HG03558 (cell line): Measurements from ENCODE around the gene MVD.

Experiments used
- ATAC-seq: cut with Tn5 transposase; IDR thresholded peaks from one replicate; pipeline ENCODE4 v1.9.1; 2021; ENCODE audit warnings: moderate number of reproducible peaks; ENCODE audit not compliant: unreplicated experiment; ENCODE audit errors: extremely low read depth

MVD gene

DNA sequence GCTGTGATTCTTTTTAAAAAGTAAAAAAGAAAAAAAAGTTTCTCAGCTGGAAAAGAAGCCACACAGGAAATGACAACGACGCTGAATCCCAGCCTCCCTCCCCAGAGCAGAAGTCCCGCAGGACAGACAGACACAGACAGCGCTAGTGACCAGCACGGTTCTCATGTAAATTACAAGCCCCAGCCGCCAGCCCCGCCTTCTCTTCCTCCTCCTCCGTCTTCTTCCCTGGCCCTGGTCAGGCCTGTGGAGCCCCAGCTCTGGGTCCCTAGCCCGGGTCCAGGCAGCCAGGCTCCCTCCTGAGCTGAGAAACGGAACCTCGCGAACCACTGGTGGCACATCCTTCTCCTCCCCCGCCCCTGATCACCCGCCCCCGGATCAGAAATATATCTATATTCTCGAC, 31.5 kb downstream of the MVD start:
- ATAC-seq: no peak

DNA sequence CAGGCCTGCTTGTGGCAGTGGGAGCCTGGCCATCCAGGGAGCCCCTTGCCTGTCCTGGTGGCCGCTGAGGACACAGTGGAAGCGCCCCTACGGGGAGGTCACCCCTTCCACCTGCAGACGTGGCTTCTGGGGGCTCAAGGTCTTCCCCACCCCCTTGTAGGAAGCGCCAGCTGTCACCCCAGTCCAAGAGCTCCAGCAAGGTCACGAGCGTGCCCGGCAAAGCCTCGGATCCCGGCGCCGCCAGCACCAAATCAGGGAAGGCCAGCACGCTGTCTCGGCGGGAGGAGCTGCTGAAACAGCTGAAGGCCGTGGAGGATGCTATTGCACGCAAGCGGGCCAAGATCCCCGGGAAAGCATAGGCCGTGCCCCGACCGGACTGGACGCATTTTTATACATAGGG, 31.9 kb downstream of the MVD start:
- ATAC-seq: no peak

DNA sequence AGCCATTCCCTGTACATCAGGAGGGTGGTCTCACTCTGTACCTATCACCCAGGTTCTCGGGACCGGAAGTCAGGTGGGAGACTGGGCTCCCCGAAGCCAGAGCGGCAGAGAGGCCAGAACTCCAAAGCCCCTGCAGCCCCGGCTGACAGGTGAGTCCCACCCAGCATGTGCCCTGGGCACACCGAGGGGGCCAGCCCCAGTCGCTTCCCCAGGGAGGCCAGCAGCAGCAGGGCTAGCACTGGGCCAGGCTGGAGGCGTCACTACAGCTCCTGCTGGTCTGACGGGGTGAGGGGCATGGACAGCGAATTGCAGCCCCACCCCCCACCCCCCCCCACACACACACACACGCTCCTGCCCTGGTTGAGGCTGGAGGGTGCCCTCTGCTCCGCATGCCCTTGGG, 32.5 kb downstream of the MVD start:
- ATAC-seq: no peak

DNA sequence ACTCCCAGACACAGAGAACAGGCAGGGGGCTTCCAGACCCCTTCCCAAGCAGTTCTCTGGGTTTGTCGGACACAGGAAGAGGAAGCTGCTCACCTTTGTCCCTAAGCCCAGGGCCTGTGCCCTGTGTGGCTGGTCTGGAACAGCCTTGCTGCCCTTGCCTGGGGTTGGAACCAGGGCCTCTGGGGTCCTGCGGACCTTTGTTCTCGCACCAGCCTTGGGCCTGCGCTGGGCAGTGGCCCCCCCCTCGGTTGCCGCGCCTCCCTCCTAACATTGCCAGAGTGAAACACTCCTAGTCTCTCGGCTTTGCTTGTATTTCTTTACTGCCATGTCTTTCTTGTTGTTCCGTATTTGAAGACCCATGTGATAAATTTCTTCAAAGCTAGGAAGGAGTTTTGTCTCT, 33.1 kb downstream of the MVD start:
- no peak for ATAC-seq

DNA sequence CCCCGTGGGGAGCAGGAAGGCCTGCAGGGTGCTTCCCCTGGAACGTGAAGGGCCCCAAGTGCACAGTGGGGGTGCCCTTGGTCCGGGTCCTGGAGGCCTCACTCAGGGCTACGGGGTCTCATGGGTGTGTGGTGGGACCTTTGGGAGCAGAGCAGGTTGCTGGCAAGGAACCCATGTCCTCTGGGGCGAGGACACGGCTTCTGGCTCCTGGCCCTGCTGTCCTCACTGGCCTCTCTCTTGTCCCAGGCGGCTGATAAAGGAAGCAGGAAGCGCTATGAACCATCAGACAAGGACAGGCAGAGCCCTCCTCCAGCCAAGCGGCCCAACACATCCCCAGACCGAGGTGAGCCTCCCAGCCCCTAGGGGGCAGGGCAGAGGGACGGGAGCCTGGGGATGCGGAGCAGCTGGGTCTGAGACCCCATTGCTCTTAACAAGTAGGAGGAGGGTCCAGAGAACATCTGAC, 34.3 kb downstream of the MVD start:
- ATAC-seq: no peak

DNA sequence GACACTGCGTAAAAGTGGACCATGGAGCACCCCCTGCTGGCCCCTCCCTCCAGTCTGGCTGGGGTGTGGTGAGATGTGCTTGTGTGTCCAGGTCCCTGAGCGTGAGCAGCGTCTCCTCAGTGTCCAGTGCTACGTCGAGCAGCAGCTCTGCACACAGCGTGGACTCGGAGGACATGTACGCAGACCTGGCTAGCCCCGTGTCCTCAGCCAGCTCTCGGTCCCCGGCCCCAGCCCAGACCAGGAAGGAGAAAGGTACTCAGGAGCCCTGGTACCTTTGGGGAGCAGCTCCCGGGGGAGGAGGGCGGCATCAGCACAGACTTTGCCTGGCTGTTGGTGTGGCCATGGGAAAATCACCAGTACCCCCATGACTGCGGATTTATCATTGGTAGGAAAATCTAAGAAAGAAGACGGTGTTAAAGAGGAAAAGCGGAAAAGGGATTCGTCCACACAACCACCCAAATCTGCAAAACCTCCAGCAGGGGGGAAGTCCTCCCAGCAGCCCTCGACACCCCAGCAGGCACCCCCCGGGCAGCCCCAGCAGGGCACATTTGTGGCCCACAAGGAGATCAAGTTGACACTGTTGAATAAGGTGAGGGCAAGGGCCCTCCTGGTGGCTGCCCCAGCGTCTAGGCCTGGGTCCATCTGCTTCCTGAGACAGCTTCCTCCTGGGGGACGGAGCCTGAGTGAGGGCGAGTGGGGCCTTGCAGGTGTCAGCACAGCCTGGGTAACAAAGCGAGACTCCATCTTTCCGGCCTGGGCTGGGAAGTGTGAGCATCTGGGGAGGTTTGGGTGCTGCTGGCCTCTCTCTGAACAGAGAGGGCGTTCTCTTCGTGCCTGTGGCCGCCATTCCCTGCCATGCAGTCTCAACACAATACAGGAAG, 35.1 kb downstream of the MVD start:
- ATAC-seq: no peak

DNA sequence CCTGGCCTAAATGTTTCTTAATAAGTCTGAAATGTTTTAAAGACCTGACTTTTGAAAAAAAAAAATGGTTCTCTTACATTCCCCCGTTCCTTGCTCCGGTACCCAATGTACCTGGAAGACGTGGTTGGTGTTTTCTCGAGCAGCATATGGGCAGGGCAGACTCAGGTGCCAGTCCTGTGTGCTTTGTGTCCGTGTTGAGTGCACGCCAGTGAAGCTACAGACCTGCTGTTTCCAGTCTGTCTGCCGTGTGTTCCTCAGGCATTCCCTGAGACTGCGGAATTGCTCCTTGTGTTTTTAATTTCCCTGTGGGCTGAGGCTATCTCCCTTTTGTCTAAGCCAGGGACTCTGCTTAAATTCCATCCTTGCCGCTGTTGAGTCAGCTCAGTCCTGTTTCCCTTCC, 36.2 kb downstream of the MVD start:
- no peak for ATAC-seq

DNA sequence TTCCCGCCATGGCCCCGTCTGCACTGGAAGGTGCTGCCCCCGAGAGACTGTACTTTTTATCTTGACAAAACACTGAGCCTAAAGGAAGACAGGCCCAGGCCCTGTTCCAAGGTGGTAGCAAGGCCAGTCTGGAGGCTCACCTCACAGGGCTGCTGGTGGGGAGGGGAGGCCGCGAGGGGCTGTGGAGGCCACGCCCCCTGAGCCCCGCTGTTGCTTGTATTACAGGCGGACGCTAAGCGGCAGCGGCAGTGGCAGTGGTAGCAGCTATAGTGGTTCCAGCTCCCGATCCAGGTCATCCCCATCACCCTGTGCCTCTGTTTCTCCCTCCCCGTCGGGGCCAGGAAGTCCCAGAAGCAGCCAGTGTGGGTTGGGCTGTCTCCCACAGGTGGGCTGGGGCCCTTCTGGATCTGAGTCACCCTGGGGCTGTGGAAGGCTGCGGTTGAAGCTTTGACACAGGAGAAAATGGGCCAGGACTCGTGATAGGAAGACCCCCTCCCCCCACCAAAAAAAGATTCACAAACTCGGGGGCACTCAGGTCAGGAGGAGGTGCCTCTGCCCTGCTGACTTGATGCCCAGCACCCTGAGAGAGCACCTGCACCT, 37.8 kb downstream of the MVD start:
- no peak for ATAC-seq

DNA sequence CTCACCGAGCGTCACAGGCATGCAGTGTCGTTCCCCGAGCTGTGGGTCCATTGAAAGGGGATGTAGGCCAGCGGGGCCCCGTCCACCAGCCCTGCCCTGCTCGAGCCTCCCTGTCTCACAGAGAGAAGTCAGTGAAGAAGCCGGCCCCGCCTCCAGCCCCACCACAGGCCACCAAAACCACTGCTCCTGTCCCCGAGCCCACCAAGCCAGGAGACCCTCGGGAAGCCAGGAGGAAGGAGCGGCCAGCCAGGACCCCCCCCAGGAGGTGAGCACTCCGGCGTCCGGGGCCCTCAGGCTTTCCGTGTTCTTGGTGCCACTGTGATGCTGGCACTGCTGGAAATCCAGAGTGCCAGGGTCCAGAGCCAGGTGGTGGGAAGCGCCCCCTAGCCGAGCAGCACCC, 38.4 kb downstream of the MVD start:
- ATAC-seq: no peak

DNA sequence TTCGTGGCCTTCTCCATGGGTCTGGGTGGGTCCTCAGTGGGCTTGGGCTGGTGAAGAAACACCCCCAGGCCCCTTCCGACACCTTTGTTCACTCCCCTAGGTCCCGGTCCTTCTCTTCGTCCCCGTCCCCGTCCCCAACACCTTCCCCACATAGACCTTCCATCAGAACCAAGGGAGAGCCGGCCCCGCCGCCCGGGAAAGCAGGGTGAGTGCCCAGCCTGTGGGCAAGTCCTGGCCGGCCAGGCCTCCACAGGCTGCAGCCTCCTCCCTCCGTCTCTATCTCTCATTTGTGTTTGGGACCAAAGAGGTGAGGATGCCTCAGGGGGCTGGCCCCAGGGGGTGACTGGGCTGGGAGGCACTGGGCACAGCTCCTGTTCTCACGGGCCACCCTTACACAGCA, 39.0 kb downstream of the MVD start:
- ATAC-seq: no peak

DNA sequence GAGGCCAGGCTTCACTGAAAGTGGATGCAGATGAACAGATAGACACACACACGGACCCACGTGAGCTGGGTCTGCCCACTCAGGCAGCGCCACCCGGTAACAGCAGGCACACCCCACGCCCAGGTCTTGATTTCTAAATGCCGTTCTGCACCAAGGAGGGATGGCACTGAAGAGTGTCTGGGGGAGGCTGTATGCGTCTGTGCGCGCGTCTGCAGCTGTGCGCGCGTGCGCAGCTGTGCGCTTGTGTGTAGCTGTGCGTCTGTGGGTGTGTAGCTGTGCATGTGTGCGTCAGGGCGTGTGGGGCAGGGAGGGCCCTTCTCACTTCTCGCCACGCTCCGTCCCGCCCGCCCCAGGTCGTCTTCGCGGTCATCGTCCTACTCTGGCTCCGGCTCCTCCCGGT, 40.0 kb downstream of the MVD start:
- no peak for ATAC-seq

DNA sequence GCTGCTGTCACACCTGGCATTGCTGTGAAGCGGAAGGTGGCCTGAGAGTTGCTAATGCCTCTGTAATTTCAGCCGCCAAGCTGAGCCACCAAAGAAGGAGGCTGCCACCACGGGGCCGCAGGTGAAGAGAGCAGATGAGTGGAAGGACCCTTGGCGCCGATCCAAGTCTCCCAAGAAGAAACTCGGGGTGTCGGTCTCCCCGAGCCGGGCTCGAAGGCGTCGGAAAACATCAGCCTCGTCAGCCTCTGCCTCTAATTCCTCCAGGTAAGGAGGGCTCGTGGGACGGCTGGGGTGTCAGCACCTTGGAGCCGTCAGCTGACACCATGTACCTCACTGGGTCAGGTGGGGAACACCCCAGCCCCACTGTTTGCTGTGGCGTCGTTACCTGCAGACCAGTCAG, 40.8 kb downstream of the MVD start:
- no peak for ATAC-seq

DNA sequence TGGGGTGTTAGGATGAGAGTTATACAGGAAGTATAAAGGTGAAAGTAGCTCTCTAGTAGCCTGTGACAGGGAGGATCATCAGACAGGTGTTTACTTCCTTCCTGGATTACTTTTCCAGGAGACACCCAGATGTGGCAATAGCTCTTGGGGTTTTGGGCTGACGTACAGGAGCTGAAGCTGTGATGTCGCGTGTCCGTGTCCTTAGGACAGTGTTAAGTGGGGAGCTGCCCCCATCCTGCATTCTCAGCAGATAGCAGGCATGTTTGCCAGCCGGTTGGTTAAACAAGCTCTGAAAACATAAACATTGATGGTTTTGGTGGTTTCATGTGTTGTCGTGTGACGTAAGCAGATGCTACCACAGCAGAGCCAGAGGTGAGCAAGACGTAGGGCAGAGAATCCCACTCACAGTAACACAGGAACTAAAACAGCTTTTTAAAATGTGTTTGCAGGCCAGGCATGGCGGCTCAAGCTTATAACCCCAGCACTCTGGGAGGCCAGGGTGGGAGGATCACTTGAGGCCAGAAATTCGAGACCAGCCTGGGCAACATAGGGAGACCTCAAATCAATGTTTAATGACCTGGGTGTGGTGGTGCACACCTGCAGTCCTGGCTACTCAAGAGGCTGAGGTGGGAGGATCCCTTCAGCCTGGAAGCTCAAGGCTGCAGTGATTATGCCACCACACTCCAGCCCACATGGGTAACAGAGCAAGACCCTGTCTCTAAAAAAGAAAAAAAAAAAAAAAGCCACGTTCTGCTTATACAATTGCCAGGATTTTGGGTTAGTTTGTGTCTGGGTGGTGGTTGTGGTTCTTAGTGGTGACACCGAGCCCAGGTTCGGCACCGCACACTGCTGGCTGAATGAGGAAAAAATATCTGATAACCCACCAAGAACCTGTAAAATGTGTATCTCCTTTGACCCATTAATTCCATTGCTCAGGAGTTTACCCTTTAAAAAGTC, 42.8 kb downstream of the MVD start:
- ATAC-seq: no peak

DNA sequence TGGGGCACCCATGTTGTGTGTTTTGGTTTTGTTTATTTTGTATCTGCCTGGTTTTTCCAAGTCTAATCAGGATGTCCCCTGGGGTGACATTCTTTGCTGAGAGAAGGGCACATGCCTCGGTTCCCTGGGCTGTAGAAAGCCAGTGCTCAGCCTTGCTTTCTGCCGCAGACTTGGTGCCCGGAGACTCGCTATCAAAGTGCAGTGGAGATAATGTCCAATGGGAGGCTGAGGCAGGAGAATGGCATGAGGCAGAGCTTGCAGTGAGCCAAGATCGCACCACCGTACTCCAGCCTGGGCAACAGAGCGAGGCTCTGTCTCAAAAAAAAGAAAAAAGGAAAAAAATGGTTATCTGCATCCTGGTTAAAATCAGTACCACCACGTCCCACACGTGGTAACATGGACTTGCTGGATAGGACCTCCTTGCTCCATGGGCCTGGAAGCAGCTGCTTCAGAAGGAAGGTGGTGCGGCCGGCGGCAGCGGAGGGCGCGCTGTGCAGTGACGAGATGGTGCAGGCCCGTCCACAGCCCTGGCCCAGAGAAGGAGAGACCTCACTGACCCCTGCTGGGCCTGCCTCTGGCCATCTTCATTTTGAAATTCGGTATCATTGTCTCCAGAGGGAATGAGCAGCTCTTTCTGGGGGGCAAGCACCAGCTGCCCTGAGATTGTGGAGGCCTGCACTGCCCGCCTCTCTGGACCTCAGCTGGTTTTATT, 43.8 kb downstream of the MVD start:
- ATAC-seq: no peak

DNA sequence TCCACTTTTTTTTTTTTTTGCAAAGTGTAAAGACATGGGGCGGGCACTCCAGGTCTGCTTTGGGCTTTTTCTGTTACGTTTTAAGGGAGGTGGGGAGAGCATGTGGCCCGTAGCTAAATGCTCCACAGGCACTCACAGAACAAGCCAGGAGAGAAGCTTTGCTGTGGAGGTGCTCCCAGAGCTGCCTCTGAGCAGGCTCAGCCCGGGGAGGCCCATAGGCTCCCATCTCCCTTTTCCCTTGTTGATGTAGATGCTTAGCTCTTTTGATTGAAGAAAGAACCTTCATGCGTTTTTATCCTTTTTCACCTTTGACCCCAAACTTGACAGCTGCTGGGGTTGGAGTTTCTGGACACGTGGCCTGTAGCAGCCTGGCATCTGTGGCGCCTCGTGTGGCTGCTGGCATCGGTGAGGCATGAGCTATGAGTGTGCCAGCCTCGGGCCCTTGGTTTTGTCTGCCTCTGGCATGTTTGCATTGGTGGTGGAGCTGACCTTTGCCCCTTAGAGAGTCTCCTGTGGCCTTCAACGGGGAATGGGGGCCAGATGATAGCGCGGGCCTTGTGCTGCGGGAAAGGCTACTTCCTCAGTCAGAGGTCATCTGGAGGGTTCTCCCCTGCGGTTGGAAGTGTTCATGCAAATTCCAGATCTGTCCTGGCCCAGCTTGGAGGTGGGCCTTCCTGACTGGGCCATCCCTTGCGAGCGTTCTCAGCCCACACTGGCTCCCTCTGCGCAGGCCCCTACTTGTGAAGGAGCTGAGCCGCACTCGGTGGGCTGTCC, 44.5 kb downstream of the MVD start:
- ATAC-seq: no peak

DNA sequence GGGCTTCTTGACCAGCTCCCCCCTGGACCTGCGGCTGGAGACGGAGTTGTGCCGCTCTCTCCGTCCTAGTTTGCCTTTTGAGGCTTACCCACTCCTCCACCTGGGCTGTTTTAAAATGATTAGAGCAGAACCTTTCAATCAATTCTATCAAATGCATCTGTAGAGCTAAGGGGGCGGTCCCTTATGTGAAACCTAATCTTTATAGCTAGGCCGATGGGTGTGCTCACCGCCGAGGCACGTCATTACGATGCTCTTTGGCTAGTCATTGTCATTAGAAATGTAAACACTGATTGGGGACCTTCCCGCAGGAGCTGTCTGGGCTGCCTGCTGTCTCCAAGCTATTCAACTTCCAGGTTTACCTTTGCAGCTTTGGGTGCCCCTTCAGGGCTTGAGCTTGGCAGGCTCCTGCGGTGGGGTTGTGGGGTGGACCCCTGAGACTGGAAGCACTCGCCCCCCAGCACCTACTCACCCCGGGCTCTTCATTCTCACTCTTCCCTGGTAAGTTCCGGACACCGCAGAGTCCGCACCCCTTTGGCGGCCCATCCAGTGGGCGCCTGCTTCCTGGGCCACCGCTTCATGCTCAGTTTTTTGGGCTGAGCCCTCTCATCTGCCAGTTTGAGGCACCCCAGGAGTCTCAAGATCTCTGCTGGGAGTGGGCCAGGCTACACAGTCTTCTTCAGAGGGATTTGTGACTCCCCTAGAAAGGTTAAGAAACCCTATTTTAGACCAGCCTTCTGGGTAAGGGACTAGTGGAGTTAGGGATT, 45.4 kb downstream of the MVD start:
- ATAC-seq: no peak

DNA sequence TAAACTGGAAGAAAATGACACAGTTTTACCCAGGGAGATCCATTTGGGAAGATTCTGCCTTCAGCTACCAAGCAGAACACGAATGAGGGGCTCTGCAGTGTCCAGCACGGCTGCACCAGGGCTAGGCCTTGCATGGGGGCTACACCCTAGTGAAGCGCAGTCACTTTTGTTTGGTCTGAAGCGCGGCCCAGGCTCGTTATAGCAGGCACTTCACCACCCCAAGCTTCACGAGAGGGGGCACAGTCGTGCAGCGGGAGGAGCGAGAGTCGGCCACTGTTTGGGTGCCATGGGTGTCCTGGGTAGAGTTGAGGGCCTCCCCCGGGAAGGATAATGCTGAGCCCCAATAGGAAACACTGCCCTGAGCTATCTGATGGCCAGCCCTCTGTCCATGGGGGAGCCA, 46.2 kb downstream of the MVD start:
- ATAC-seq: no peak

DNA sequence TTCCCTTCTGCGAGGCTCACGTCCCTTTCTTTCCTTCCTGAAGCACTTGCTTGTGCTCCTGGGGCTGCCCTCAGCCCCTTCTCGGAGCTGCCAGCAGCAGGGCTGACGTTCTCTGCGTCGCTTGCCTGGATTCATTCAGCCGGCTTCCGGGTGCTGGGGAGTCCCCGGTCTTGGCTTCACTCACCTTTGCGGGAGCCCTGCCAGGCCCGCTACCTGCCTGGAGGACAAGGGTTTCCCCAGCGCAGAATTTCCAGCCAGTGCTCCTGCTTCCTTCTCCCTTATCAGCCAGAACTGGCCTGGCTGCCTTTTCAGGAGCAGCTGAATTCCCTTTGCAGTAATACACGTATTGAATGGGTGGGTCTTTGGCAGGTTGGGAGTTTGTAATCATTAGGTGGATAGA, 46.6 kb downstream of the MVD start:
- no peak for ATAC-seq
